Ecto neural progenitor cell (in vitro differentiated cells): Measurements from ENCODE around the gene ADCY7.
A peak's percentile ranks its signal among the peaks of the same experiment; 100 is the strongest.

ENCODE experiments used
- DNase-seq: peaks from one replicate; pipeline ENCODE4 v3.0.0-alpha.2; 2018; ENCODE audit warnings: low spot score

ADCY7 gene

GRCh38 chr16:50313596-50314478 is 47.5 kb downstream of the ADCY7 start:
- no peak for DNase-seq

- DNase-seq = no peak
Observed at GRCh38 chr16:50314665-50315064, 48.3 kb downstream of the ADCY7 start.

DNA sequence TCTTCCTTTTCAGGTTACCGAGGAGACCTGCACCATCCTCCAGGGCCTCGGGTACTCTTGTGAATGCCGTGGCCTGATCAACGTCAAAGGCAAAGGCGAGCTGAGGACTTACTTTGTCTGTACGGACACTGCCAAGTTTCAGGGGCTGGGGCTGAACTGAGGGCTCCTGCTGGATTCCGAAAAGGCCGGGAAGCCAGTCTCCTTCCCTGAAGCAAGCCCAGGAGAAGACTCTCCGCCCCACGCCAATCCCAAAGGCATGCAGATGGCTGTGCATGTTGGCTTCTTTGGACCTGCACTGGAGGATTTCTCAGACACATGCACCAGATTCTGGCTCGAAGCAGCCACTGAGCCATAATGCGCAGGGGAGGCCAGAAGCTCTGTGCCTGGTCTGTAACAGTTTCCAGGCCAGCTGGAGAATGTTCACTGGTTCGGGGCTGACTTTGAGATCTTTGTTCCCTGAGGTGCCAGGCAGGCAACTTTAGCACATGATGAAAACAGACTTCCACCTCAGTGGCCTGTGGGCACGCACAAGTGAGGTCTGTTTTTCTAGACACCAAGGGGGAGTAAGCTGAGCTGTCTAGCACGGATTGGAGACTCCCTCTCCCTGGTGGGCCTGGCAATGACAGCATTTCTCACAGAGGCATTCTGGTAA is 49.1 kb downstream of the ADCY7 start:
- DNase-seq = no peak

- no peak for DNase-seq
Observed at GRCh38 chr16:50316102-50316847, 49.9 kb downstream of the ADCY7 start.

DNA sequence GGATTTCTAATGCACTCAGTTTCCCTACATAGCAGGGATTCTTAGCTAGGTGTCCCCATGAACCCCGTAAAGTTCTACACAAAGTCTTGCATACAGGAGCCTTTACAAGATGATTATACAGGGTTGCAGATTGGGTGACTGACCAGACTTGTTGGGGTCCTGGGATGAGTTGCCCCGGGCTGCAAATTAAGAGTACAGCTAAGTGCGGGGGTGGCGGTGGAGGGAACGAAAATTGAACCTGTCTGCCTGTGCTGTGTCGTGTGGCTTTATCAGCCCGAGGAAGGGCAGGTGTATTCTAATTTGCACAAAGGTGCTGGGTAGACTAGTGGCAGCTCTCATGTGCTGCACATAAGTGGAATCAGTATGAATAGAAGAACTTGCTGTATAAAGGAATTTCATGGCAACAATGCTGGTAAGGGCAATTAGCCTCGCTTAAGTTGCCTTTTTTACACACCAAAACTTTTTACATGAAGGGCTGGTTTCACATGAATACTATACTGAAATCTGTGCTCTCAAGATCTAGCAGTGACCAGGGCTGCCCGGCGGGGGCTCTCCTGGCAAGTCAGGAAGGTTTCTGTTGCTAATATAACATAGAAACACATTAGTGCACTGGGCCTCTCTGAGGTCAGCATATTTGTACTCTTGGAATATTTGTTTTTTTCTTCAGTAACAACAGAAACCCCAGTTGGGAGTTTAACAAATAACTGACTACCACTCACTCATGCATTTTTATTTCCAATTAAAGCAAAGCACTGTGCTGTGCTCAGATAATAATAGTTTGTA is 50.7 kb downstream of the ADCY7 start:
- no peak for DNase-seq

DNA sequence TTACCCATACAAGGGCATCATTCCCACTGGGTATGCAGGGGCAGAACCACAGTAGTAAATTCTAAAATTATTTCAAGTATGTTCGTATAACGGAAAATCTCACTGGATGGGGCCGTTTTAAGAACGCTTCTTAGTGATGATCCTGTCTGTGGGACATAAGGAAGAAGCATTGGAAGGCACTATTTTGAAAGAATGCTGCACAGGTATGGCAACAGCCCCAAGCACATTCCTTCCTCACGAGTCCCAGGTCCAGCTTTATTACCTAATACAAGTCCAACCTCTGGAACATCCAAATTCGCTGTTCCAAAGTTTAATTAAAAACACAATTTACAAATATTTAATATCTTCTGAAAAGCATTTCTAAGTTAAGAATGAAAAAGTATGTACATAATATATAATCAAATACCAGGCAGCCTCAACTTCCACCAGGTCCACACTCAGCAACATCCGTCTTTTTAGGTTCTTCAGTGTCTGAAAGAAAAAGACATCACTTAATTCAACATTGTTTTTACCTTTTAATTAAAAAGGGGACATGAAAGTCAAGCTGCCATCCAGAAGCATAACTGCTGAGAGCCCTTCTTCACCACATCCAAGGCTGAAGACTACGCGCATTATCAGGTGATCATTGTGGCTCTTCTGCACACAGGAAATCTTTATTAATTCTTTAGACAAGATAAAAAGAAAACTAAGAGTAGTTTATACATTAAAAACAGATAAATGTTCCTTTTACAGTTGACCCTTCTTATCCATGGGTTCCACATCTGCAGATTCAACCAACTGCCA is 52.6 kb downstream of the ADCY7 start:
- no peak for DNase-seq

DNA sequence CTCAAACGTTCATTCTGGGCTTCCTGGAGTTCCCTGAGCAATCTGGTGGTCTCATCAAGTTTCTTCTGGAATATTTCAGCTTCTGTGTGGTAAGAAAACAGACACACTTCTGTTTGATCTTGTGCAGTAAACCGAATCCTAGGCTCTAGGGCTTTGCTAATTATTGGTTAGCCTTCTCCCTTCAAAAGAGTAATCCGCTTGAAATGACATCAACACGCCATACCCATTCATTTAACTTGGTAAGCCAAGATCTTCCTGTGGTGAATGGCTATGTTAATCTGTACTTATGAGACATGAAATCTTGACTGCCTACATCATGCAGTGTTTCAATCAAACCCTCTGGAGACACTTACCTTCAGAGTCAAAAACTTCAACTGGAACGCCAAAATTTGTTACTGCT is 54.0 kb downstream of the ADCY7 start:
- no peak for DNase-seq

GRCh38 chr16:50322333-50322732 is 56.0 kb downstream of the ADCY7 start:
- DNase-seq = no peak

DNA sequence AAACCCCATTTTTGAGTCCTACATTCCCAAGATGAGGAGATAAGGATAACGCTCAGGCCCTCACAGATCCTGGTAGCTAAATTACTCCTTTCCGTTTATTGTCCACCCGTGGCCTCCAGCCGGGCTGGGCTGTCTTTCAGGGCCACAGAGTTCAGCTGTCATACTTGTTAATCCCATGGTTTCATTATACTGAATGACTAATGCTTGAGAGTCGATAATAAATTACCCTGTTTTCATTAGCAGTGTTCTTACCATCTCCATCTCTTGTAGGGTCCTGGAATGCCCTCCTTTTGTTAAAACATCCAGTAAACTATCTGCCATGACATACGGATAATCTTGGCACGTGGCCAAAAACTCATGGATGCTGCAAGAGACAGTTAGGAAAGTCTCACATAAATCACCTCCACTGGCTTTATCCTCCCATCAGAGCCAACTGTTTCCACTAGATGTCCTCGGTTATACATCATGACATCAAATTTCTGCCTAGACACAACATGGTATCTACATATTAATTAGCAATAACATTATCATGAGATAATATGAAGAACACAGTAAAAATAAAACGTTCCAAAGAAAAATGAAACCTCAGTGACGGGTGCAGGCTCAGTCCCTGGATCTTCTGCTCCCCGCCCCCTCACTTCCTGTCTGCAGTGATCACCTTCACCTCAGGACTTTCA is 57.1 kb downstream of the ADCY7 start:
- DNase-seq = no peak

DNA sequence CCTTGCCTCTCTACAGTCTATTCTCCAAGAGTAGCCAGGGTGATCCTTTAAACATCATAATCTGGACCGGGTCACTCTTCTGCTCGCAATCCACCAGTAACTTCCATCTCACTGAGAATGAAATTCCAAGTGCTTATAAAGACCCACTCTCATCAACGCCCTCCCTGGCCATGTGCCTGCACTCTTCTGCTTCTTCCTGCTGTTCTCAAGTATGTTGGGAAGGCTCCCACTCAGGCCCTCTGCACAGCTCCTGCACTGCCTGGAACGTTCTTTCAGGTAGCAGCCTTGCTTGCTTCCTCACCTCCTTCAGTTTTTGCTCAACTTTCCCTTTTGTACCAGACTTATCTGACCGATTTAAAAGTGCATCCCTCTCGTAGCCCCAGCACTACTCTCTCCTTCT is 58.0 kb downstream of the ADCY7 start:
- DNase-seq = no peak

DNA sequence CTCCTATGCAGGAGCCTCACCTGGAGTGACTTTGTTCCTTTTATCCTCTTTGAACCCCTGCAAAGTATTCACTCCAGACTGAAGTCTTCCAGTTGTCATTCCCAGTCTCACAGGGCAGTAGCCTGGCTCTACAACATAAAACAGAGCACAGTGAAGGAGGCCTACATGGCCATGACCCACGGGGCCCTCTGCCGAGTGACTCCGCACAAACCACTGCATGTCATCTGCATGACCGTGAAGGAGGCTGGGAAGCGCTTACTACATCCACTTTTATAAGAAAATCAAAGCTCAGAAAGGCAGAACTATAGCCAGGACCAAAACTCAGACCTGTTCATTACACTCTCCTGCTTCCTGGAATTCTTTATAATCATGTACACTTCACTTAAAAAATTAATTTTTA is 59.9 kb downstream of the ADCY7 start:
- no peak for DNase-seq

GRCh38 chr16:50326835-50327465 is 60.6 kb downstream of the ADCY7 start:
- DNase-seq = peak; percentile 51

DNA sequence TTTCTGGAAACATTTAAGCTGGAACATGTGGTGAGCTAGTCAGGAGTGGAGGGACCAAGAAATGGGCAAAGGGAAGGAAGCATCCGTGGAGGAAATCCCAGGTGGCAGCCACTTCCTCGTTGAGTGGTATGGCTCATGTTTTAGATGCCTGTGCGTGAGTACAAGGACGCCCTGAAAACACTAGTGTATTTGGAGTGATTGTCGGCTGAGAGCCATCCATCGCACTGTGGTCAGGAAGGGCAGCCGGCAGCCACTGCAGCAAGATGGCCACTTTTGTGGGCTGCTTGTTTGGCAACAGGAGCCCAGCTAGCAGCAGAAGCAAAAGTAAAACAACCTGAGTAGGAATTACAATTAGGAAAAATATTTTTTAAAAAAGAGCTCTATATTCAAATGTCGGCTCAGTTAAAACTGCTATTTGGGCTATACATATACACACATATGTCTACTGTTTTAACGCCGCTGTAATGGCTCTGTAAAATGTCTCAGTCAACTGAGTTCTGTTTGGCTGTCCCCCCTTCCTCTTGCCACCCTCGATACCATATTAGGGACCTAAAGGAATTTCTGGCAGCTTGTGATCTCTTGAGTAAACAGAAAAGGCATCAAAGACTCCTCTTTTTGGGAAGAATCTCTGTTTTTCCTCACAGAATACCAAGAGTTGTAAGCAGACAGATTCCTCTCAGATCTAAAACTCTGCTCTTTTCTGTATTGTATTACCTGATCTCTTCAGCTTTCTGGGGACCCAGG is 63.3 kb downstream of the ADCY7 start:
- no peak for DNase-seq

DNA sequence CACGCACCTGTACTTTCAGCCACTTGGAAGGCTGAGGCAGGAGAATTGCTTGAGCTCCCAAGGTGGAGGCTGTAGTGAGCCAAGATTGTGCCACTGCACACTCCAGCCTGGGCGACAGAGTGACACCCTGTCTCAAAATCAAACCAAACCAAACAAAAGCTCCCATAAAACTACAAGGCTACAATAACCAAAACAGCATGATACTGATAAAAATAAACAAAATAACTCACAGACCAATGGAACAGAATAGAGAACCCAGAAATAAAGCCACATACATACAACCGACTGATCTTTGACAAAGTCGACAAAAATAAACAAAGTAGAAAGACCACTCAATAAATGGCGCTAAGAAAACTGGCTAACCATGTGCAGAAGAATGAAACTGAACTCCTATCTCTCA is 65.2 kb downstream of the ADCY7 start:
- DNase-seq = no peak

DNA sequence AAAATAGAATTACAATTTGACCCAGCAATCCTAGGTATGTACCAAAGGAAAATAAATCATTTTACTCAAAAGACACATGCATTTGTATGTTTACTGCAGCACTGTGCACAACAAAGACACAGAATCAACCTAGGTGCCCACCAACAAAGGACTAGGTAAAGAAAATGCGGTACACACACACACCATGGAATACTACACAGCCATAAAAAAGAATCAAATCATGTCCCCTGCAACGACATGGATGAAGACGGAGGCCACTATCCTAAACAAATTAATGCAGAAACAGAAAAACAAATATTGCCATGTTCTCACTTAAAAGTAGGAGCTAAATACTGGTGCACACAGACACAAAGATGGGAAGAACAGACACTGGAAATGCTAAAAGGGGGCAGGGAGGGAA is 66.2 kb downstream of the ADCY7 start:
- no peak for DNase-seq

DNA sequence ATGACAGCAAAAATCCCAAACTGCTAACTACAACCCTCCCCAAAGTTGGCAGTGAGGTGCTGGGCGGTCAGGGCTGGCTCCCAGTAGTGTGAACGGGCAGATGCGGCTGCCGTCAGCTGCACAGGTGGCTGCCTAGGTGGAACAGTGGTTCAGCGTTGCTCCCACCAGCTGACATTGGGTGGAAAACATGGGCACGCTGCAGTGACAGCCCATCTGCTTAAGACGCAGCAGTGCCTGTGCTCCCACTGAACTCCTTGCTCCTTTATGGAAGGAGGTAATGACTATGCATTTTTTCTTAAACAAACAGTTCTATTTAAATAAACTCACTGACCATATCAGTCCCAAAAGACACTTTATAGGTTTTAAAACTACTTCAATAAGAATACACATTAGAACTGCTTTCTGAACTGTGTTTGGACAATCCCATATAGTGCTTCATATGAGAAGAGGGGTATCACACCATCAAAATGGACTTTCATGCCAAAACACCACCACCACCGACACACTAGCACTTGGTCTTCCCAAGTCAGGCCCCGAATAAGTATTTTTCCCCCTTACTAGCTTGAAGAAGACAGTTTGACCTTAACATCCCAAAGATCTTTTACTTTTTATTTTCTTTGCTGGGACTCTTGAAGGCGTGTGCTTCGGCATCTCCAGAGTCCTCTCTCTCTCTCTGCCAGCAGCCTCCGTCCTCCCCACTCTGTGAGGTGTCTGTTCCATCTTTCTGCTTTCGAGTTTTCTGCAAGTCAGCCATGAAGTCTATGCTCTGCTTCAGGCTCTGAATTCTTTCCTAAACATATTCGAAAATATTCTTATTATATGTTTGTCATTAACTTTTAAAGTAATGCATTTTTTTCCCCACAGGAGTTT is 68.0 kb downstream of the ADCY7 start:
- DNase-seq = no peak

- no peak for DNase-seq
Observed at GRCh38 chr16:50335196-50335958, 69.0 kb downstream of the ADCY7 start.

DNA sequence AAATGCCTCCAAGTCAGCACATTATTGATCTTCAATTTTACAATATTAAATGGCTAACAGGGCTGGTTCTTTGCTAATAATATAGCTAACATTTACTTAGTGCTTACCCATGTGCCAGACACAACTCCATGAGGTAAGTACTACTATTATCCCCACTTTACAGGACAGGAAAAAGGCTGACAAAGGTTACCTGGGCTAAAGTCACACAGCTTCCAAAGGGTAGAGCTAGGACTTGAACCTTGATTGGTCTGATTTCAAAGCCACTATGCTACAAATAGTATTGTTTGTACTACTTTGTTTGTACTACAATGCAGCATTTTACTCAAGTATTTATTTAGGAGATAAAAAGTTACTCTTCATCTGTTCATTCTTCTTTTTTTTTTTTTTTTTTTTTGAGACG is 70.5 kb downstream of the ADCY7 start:
- no peak for DNase-seq
